GM12875 (cell line): Measurements from ENCODE around the gene KCNMA1.
"Not testable (repeated sequence)": the region's sequence is repeated elsewhere in the genome, so short reads cannot be mapped to it uniquely, and the experiment has no call there.

Experiments used
- H3K4me3 ChIP-seq: one replicate; pipeline ENCODE4 v1.5.1; 2011; ENCODE audit warnings: low read depth, low read length, control low read depth
- TF ChIP-seq, protein P1 (sequence below): IDR thresholded peaks from 2 replicates; pipeline ENCODE4 v1.5.1; 2011; ENCODE audit warnings: low read depth, mild to moderate bottlenecking, control low read depth, inconsistent platforms, low read length, moderate library complexity, borderline replicate concordance; ENCODE audit not compliant: insufficient read depth

The KCNMA1 gene

DNA sequence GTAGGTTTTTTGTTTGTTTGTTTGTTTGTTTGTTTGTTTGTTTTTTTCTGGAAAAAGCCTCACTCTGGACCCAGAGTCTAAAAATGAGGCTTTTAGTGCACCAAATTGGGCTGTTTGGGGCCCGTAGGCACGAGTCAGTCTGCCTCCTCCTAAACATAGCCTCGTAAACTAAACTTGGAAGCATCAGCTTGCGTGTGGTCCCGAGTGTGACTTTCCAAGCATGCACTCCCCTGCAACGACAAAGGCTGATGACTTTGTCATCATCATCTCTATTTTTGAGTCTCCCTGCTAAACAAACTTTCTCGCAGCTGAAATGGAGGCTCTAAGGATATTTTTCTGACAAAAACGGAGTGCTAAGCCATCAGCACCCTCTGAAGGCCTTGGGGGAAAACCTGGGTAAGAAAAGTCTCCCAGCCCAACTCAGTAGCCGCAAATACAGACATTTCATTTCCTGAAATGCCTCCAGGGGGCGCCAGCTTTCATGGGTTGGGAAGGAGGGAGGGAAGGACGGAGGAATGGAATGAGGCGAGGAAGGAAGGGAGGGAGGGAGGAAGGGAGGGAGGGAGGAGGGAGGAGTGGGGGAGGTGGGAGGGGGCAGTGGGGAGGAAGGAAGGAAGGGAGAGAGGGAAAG is 245.9 kb downstream of the KCNMA1 start:
- no peak overlapping the region for H3K4me3 ChIP-seq
- TF ChIP-seq, protein P1, sequence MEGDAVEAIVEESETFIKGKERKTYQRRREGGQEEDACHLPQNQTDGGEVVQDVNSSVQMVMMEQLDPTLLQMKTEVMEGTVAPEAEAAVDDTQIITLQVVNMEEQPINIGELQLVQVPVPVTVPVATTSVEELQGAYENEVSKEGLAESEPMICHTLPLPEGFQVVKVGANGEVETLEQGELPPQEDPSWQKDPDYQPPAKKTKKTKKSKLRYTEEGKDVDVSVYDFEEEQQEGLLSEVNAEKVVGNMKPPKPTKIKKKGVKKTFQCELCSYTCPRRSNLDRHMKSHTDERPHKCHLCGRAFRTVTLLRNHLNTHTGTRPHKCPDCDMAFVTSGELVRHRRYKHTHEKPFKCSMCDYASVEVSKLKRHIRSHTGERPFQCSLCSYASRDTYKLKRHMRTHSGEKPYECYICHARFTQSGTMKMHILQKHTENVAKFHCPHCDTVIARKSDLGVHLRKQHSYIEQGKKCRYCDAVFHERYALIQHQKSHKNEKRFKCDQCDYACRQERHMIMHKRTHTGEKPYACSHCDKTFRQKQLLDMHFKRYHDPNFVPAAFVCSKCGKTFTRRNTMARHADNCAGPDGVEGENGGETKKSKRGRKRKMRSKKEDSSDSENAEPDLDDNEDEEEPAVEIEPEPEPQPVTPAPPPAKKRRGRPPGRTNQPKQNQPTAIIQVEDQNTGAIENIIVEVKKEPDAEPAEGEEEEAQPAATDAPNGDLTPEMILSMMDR: peak; percentile 54

DNA sequence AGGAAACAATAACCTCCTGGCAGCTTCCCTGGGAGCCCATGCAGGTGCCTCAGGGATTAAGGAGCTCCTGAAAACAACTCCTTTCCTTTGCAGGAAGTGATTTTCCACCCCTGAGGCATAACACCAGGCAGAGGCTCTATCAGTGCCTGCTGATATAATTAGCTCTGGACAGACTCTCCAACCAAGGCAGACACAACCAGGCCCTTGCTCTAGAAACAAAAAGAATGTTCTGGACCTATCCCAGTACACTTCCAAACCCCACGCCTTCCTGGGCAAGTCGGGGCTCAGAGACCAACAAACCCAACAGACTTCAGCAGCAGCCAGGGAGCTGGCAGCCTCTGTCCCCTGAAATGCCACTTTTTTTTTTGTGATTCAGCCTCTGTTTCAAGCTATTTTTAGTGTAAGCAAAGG is 247.1 kb downstream of the KCNMA1 start:
- TF ChIP-seq, protein P1: no peak

DNA sequence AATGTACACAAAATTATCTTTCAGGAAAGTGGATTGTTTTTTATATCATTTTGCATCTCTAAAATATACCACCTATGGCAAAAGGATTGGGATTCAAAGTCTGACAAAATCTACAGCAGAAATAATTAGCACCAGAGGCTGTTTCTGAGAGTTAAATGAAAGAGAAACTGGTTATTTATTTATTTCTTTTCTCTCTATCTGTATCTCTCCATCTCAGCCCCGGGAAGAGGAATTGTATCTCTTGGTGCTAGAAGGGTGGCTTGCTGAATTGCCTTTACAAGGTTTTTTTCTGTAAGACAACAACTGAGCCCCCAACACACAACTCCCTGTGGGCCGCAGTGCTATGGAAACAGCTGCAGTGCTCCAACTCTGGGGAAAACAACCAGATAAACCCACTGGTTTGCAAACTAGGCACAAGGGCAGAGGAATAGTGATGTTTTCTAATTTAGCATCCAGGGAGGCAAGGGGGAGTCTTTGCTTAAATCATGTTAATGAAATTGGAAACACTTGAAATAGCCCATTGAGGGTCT is 249.0 kb downstream of the KCNMA1 start:
- no peak overlapping the region for H3K4me3 ChIP-seq
- TF ChIP-seq, protein P1: no peak

More for the DNA sequence above, 247.1 kb downstream of the KCNMA1 start:
- H3K4me3 ChIP-seq: no peak overlapping the region

DNA sequence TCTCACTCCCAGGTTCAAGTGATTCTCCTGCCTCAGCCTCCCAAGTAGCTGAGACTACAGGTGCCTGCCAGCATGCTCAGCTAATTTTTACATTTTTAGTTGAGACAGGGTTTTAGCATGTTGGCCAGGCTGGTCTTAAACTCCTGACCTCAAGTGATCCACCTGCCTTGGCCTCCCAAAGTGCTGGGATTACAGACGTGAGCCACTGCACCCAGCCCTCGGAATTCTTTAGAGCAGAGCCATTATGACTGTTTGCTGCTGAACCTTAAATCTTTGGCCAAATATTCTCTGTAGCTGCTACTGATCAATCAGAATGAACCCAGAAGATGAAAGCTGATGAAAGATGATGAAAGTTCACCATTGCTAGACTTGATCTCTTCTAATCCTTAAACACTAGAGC is 249.9 kb downstream of the KCNMA1 start:
- not testable (repeated sequence) for H3K4me3 ChIP-seq

DNA sequence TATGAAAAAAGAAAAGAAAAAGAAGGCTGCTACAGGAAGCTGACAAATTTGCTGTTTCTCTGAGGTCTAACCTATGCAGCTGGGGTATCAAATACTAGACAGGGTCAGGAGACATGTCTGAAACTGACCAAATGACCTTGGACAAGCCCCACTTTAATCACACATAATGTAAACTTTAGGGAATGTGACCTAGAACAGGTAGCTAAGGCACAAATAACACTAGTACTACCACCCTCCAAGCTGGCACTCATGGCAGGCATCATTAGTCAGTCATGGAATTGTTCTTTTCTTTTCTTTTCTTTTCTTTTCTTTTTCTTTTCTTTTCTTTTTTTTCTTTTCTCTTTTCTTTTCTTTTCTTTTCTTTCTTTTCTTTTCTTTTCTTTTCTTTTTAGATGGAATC is 250.4 kb downstream of the KCNMA1 start:
- TF ChIP-seq, protein P1: no peak
- H3K4me3 ChIP-seq: no peak overlapping the region

DNA sequence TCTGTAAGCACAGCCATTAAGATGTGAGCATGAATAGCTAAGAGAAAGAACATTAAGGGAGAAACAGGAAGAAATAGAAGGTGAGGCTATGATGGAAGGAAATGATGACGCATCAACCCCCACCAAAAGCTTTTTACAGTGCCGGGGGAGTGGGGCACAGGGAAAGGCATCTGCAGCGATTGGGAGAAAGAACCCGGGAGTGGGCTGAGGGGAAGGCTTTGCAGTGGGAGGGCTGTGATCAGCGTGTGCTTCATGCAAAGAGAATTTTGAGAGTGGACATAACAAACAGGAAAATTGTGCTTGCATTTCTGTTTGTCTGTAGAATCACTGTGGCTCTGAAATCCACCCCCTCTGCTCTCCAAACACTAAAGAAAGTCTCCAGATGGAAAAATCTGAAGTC is 250.8 kb downstream of the KCNMA1 start:
- H3K4me3 ChIP-seq: no peak overlapping the region
- TF ChIP-seq, protein P1: no peak

DNA sequence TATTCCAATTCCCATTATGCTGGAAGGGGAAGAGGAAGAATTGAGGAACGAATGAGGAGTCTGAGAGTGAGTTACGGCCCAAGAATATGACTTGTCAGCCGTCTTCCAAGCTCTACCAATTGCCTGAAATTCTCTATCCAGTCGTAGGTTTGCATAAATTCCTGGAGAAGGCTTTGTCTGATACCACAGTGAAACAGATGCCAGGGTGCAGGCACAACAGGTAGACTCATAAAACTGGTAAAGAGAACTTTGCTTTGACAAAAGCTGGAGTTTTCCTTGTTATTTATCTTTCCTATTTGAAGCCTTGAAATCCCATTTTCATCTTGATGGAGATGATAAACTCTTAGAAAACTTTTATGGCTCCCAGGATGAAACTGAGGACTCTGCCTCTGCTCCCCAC is 251.2 kb downstream of the KCNMA1 start:
- no peak overlapping the region for H3K4me3 ChIP-seq
- TF ChIP-seq, protein P1: no peak

DNA sequence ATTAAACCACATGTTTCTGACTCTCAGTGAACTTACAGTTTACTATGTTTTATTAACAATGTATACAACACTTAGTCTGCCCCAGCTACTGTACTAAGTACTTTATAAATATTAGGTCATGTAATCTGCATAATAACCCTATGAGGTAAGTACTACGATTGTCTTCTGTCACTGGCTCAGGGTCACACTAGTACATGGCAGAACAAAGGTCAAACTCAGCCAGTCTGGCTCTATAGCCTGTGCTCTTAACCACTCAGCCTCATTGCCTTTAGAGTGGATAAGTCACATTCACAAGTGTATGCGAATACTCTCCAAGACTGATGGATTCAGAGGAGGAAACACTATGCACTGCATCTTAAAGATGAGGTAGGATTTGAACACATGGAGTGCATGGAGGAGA is 252.3 kb downstream of the KCNMA1 start:
- TF ChIP-seq, protein P1: no peak
- no peak overlapping the region for H3K4me3 ChIP-seq
